Aorta (tissue), 5 donors: Measurements from ENCODE around the gene SNX25. TPM values are rescaled to one million over a fixed set of nuclear protein-coding genes. Genes with fewer than 3 reads are reported as not detected.
"Not testable (repeated sequence)": the region's sequence is repeated elsewhere in the genome, so short reads cannot be mapped to it uniquely, and the experiment has no call there.

ENCODE experiments used
- ATAC-seq: fragments of 200-7000 bp; cut with Tn5 transposase; one replicate; pipeline ENCODE4 v1.9.1; 2022; ENCODE audit warnings: moderate library complexity; ENCODE audit not compliant: low FRiP score
- DNase-seq, 2 donors: peaks; one replicate each; pipeline ENCODE4 v3.0.0-alpha.2; 2020
- H3K27ac ChIP-seq, 2 donors: one replicate each; pipeline ENCODE4 v1.5.1; 2013; ENCODE audit warnings: low read length in 2 of 2, mild to moderate bottlenecking in 2 of 2, moderate library complexity in 2 of 2, control low read depth in 1 of 2, inconsistent platforms in 1 of 2, low read depth in 1 of 2
- H3K27me3 ChIP-seq, 2 donors: one replicate each; pipeline ENCODE4 v1.6.1; 2013; ENCODE audit warnings: control low read depth in 1 of 2, low read length in 1 of 2, mild to moderate bottlenecking in 1 of 2, moderate library complexity in 1 of 2; ENCODE audit not compliant: insufficient read depth in 2 of 2, control insufficient read depth in 1 of 2
- H3K36me3 ChIP-seq, 2 donors: one replicate each; pipeline ENCODE4 v1.6.1; 2013; ENCODE audit warnings: control low read depth in 1 of 2, low read length in 1 of 2, mild to moderate bottlenecking in 1 of 2; ENCODE audit not compliant: insufficient read depth in 2 of 2, control insufficient read depth in 1 of 2
- H3K4me1 ChIP-seq, 2 donors: one replicate each; pipeline ENCODE4 v1.6.1; 2013; ENCODE audit warnings: low read length in 2 of 2, control low read depth in 1 of 2, mild to moderate bottlenecking in 1 of 2, moderate library complexity in 1 of 2; ENCODE audit not compliant: insufficient read depth in 2 of 2, control insufficient read depth in 1 of 2
- H3K4me3 ChIP-seq, 2 donors: one replicate each; pipeline ENCODE4 v1.5.1; 2013; ENCODE audit warnings: low read length in 2 of 2, control low read depth in 1 of 2, mild to moderate bottlenecking in 1 of 2
- H3K9me3 ChIP-seq: one replicate; pipeline ENCODE4 v1.6.1; 2013; ENCODE audit warnings: mild to moderate bottlenecking, low read length; ENCODE audit not compliant: control insufficient read depth
- WGBS, 2 donors: extraction: QIAGEN DNeasy Blood & Tissue Kit; methylation state at CpG; one replicate each; pipeline ENCODE4 v1.1.7; 2013; 5-methylcytosine and 5-hydroxymethylcytosine counted together
- intact Hi-C, 2 donors: fragments of 100-400 bp; cut with DNase I; formaldehyde crosslinking; loops; one replicate each; pipeline versions ENCODE4 v1.14.2 to v1.15.0; 2022
- polyA plus RNA-seq, 2 donors: library from polyadenylated mRNA; stranded (reverse); fragments of 200-250 nt; gene quantifications; one replicate each; pipeline ENCODE4 v1.2.3, GENCODE V29; 2013
- total RNA-seq, 2 donors: library from RNA; stranded (reverse); fragmentation: NEBNext Ultra II Directional; extraction: Animal tissue kit (Norgen Biotek cat#: 25700); gene quantifications; one replicate each; pipeline ENCODE4 v1.2.1, GENCODE V29; 2021
- donor health status: healthy with polysubstance abuse.
- donor health status: Bipolar disorder and iron deficiency.
- donor health status: DM: no; HTN: no; CAD: no.
- donor health status: DM: no; HTN: no; CAD: no.
- donor health status: DM: yes; HTN: yes; CAD: no.

Gene SNX25
- total and polyA plus RNA-seq, 4 donors = 8.6 to 44.7 (median 24.5) TPM

GRCh38 chr4:185361872-185362271 lies 152.5 kb downstream of the SNX25 start:
- H3K36me3 ChIP-seq = no peaks in the 10 kb centered on the region
- WGBS, 2 donors = 7 to 10% methylated on average over 3 of the region's 3 CpGs
- intact Hi-C loops = no loop called here

DNA sequence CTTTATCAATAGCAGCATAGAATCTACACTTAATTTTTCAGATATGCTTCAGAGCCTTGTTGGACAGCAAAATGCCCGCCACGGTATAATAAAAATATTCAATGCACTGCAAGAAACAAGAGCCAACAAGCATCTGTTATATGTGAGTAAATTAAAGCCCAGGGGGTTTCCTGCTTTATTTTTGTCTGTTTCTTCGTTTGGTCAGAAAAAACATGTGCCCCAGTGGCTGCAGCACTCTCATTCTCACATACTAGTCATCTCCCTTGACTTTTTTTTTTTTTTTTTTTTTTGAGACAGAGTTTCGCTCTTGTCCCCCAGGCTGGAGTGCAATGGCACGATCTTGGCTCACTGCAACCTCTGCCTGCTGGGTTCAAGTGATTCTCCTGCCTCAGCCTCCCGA lies 153.2 kb downstream of the SNX25 start:
- H3K27ac ChIP-seq = peak overlapping the region in 1 of 2 donors; percentile 36
- H3K4me1 ChIP-seq, H3K9me3 ChIP-seq, intact Hi-C loops, H3K36me3 ChIP-seq, H3K27me3 ChIP-seq, H3K4me3 ChIP-seq, ATAC-seq, DNase-seq: not testable (repeated sequence)
- 17 to 25% methylated on average over 6 of the region's 6 CpGs for WGBS, 2 donors

More at GRCh38 chr4:185361872-185362271, 152.5 kb downstream of the SNX25 start:
- no peaks in the 10 kb centered on the region for H3K27me3 ChIP-seq
- H3K27ac ChIP-seq = peak overlapping the region in 1 of 2 donors; percentile 71
- H3K9me3 ChIP-seq = no peaks in the 10 kb centered on the region
- H3K4me1 ChIP-seq = peaks cover 6 to 7% of the 10 kb centered on the region in 2 donors
- DNase-seq (no peak), ATAC-seq (no peak)
- no peak overlapping the region for H3K4me3 ChIP-seq

GRCh38 chr4:185363251-185363650 lies 153.9 kb downstream of the SNX25 start:
- intact Hi-C loops = no loop called here
- ATAC-seq (no peak), DNase-seq (no peak)
- H3K4me3 ChIP-seq = no peak overlapping the region
- H3K4me1 ChIP-seq = peaks cover 0 to 6% of the 10 kb centered on the region in 2 donors
- no peaks in the 10 kb centered on the region for H3K9me3 ChIP-seq
- H3K27me3 ChIP-seq = no peaks in the 10 kb centered on the region
- H3K36me3 ChIP-seq = no peaks in the 10 kb centered on the region
- WGBS, 2 donors = 2 to 6% methylated on average over 3 of the region's 3 CpGs
- no peak overlapping the region for H3K27ac ChIP-seq

GRCh38 chr4:185364886-185365285 lies 155.5 kb downstream of the SNX25 start:
- H3K27ac ChIP-seq = no peak overlapping the region
- DNase-seq (no peak), ATAC-seq (no peak)
- no peak overlapping the region for H3K4me3 ChIP-seq
- H3K4me1 ChIP-seq = no peaks in the 10 kb centered on the region
- H3K27me3 ChIP-seq = no peaks in the 10 kb centered on the region
- intact Hi-C loops = no loop called here
- no peaks in the 10 kb centered on the region for H3K9me3 ChIP-seq
- H3K36me3 ChIP-seq = no peaks in the 10 kb centered on the region
- 67 to 74% methylated on average over 5 of the region's 5 CpGs for WGBS, 2 donors

DNA sequence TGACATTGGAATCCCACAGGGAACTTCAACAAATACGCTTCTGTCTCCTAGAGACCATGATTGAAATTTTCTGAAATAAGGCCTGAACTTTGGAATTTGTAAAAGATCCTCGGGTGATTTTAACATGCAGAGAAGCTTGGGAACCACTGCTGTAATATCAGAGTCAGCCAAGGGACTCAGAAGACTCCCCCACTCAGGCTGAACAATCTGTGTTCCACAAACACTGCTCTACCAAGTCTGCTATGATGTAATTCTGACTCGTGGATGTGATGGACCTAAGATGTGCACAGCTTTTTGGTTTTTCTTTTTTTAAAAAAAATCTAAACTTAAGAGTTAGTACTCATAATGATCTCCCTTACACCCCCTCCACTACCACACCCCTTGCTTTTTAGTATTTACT lies 160.3 kb downstream of the SNX25 start:
- no peaks in the 10 kb centered on the region for H3K4me1 ChIP-seq
- H3K36me3 ChIP-seq = peaks cover 0 to 6% of the 10 kb centered on the region in 2 donors
- no peaks in the 10 kb centered on the region for H3K27me3 ChIP-seq
- ATAC-seq (no peak), DNase-seq (no peak)
- H3K9me3 ChIP-seq = no peaks in the 10 kb centered on the region
- intact Hi-C loops = no loop called here
- WGBS, 2 donors = 32 to 34% methylated on average over 3 of the region's 3 CpGs
- no peak overlapping the region for H3K4me3 ChIP-seq
- no peak overlapping the region for H3K27ac ChIP-seq

DNA sequence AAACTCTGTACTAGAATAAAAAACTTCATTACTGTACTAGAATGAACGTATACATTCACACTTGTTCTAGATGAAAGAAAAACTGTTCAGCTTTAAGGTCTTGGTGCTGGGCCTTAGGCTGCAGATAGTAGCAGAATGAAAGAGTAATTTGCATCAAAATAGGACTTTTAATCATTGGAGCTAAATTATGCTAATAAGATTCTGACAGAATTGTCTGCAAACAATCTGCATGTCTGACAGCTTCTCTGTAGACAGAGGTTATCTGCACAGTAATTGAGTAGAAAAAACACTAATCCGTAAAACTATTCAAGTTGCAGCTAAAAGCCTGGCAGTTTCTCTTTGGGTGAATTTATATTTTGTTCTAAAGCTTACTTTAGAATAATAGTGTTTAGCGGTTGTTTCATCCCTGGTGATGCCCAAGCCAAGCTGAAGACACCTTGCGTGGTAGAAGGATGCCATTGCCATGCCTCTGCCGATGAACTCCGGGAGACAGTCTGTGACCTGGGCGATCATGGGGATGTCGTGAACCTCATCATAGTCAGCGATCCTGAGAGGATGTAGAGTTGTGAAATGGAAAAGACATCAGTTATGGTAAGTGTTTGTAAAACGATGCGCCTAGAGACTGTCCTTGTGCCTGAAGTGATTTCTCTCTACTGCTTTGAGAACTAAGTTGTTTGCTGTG lies 161.0 kb downstream of the SNX25 start:
- intact Hi-C loops = no loop called here
- DNase-seq (no peak), ATAC-seq (no peak)
- H3K27ac ChIP-seq = no peak overlapping the region
- H3K27me3 ChIP-seq = no peaks in the 10 kb centered on the region
- H3K9me3 ChIP-seq = no peaks in the 10 kb centered on the region
- no peak overlapping the region for H3K4me3 ChIP-seq
- WGBS, 2 donors = 93% methylated on average over 11 of the region's 11 CpGs
- H3K36me3 ChIP-seq = peaks cover 0 to 6% of the 10 kb centered on the region in 2 donors
- H3K4me1 ChIP-seq = no peaks in the 10 kb centered on the region

DNA sequence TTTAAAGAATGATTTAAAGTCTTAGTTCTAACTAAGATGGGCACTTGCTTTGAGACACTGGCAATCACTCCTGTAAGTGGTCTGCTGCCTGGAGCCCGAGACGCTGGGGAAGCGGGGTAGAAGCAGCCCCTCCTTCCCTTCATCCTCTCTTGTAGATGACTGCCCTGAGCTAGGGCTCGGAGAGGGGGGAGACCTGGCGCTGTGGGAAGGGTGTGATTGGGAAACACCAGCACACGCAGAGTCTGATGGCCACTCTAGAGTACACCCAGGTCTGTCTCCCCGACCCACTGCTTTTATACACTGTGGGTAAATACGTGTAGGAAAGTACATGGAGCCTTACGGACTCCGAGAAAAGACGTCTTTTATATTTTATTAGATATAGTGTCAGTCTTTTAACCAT lies 162.3 kb downstream of the SNX25 start:
- Histone ChIP-seq H3K27me3 (no peaks in the 10 kb centered on the region), H3K36me3 (peaks cover 0 to 7% of the 10 kb centered on the region in 2 donors), H3K27ac (no peak overlapping the region), H3K4me1 (no peaks in the 10 kb centered on the region), H3K9me3 (no peaks in the 10 kb centered on the region), H3K4me3 (no peak overlapping the region)
- intact Hi-C loops = no loop called here
- ATAC-seq (no peak), DNase-seq (no peak)
- WGBS, 2 donors = 91 to 94% methylated on average over 11 of the region's 11 CpGs

GRCh38 chr4:185374027-185374426 lies 164.6 kb downstream of the SNX25 start:
- 89 to 91% methylated on average over 7 of the region's 7 CpGs for WGBS, 2 donors
- ATAC-seq (no peak), DNase-seq (no peak)
- Histone ChIP-seq H3K4me1 (no peaks in the 10 kb centered on the region), H3K9me3 (no peaks in the 10 kb centered on the region), H3K27ac (no peak overlapping the region), H3K36me3 (peaks cover 0 to 10% of the 10 kb centered on the region in 2 donors), H3K27me3 (no peaks in the 10 kb centered on the region), H3K4me3 (no peak overlapping the region)
- intact Hi-C loops = no loop called here

DNA sequence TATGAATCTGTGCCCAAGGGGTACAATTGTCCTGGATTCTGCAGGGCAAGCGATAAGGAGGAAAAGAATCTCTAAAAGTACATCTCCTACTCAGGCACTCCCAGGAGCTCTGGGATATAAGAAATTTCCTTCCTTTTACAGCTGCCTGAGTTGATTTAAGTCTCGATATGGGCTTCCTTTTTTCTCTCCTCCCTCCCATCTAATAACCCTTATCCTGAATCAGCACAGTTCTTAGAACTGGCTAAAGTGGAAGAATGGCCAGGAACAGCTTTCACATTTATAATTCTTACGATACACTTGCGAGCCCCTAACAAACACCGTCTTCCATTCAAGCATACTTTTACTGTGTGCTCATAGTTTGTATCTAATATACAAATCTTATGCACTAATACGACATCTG lies 165.2 kb downstream of the SNX25 start:
- Histone ChIP-seq H3K36me3 (peaks cover 0 to 10% of the 10 kb centered on the region in 2 donors), H3K27ac (no peak overlapping the region), H3K4me1 (no peaks in the 10 kb centered on the region), H3K27me3 (no peaks in the 10 kb centered on the region), H3K9me3 (no peaks in the 10 kb centered on the region), H3K4me3 (no peak overlapping the region)
- ATAC-seq (no peak), DNase-seq (no peak)
- 84 to 89% methylated on average over 6 of the region's 6 CpGs for WGBS, 2 donors
- intact Hi-C loops = no loop called here
